Stimulated activated CD8-positive, alpha-beta memory T cell treated with anti-CD3 and anti-CD28 coated beads, Interleukin-2, amount 100 ng/mL, for 48 hours (primary cell): ENCODE results near the gene KLHL13.
"Not testable (repeated sequence)": the region's sequence is repeated elsewhere in the genome, so short reads cannot be mapped to it uniquely, and the experiment has no call there.

ENCODE experiments used
- DNase-seq, 2 donors: peaks; one replicate each; pipeline ENCODE4 v3.0.0-alpha.2; 2020; ENCODE audit warnings: low read depth in 2 of 2

Gene KLHL13

GRCh38 chrX:118074196-118074595 is 42.4 kb downstream of the KLHL13 start:
- DNase-seq = no peak

GRCh38 chrX:118066867-118067515 is 49.6 kb downstream of the KLHL13 start:
- DNase-seq = no peak

- DNase-seq = no peak
Measured at GRCh38 chrX:118062817-118063615, 53.6 kb downstream of the KLHL13 start.

GRCh38 chrX:118062048-118062789 is 54.4 kb downstream of the KLHL13 start:
- DNase-seq = no peak

GRCh38 chrX:118058924-118059323 is 57.7 kb downstream of the KLHL13 start:
- DNase-seq = no peak

- no peak for DNase-seq
Measured at GRCh38 chrX:118056870-118057269, 59.7 kb downstream of the KLHL13 start.

- DNase-seq = no peak
Measured at GRCh38 chrX:118049713-118050112, 66.9 kb downstream of the KLHL13 start.

- DNase-seq = no peak
Measured at GRCh38 chrX:118047446-118048186, 69.0 kb downstream of the KLHL13 start.

- no peak for DNase-seq
Measured at GRCh38 chrX:118039591-118039990, 77.0 kb downstream of the KLHL13 start.

GRCh38 chrX:118038614-118039365 is 77.8 kb downstream of the KLHL13 start:
- DNase-seq = no peak

- DNase-seq = no peak
Measured at GRCh38 chrX:118026631-118027030, 90.0 kb downstream of the KLHL13 start.

GRCh38 chrX:118025226-118025625 is 91.4 kb downstream of the KLHL13 start:
- DNase-seq = no peak

GRCh38 chrX:118024482-118024881 is 92.1 kb downstream of the KLHL13 start:
- DNase-seq = no peak

GRCh38 chrX:118022753-118023152 is 93.9 kb downstream of the KLHL13 start:
- no peak for DNase-seq

- no peak for DNase-seq
Measured at GRCh38 chrX:118016422-118016821, 100.2 kb downstream of the KLHL13 start.

GRCh38 chrX:118002417-118002816 is 114.2 kb downstream of the KLHL13 start:
- DNase-seq = not testable (repeated sequence)

GRCh38 chrX:118000518-118000917 is 116.1 kb downstream of the KLHL13 start:
- no peak for DNase-seq

GRCh38 chrX:117998171-117998570 is 118.4 kb downstream of the KLHL13 start:
- no peak for DNase-seq

- no peak for DNase-seq
Measured at GRCh38 chrX:117996918-117997480, 119.6 kb downstream of the KLHL13 start.

- no peak for DNase-seq
Measured at GRCh38 chrX:117996408-117996807, 120.2 kb downstream of the KLHL13 start.

- no peak for DNase-seq
Measured at GRCh38 chrX:117995378-117995777, 121.2 kb downstream of the KLHL13 start.
